PFSK-1 (cell line): Measurements from ENCODE around the gene CDC42EP3.

Source experiments
- POLR2AphosphoS5 ChIP-seq: IDR thresholded peaks from 2 replicates; pipeline ENCODE4 v1.6.1; 2012; ENCODE audit warnings: low read depth, mild to moderate bottlenecking, control low read depth, low read length, moderate library complexity
- TAF1 ChIP-seq: IDR thresholded peaks from 2 replicates; pipeline ENCODE4 v1.6.1; 2012; ENCODE audit warnings: low read length, control low read depth, borderline replicate concordance; ENCODE audit not compliant: insufficient read depth

GRCh38 chr2:37610638-37611289 lies 60.7 kb downstream of the CDC42EP3 start:
- TF ChIP-seq POLR2AphosphoS5 (no peak), TAF1 (no peak)
